ENCODE measurements around the gene IMMT.

Gene IMMT

DNA sequence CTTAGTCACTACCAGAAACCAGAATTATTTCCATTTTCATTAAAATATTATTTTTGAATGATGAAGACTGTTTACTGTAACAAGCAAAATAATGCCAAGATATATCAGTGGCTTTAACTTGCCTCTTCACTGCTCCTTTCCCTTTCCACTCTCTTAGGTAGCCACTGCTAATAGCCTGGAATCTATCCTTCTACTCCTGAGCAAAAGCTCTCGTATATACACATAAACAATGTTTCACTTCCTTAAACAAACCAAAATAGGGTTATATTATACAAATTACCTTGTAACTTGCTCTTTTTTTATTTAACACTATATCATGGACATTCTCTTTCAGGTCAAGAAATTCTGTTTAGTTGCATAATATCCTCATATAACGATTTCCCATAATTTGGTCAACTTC lies 20.8 kb downstream of the IMMT start:
- no peaks in the 10 kb centered on the region for H3K27me3 ChIP-seq (ENCODE audit: insufficient read depth, poor library complexity, severe bottlenecking)
- no peak for DNase-seq (ENCODE audit: low read depth in 1 of 2, low spot score in 1 of 2)
- TF ChIP-seq, protein P1, sequence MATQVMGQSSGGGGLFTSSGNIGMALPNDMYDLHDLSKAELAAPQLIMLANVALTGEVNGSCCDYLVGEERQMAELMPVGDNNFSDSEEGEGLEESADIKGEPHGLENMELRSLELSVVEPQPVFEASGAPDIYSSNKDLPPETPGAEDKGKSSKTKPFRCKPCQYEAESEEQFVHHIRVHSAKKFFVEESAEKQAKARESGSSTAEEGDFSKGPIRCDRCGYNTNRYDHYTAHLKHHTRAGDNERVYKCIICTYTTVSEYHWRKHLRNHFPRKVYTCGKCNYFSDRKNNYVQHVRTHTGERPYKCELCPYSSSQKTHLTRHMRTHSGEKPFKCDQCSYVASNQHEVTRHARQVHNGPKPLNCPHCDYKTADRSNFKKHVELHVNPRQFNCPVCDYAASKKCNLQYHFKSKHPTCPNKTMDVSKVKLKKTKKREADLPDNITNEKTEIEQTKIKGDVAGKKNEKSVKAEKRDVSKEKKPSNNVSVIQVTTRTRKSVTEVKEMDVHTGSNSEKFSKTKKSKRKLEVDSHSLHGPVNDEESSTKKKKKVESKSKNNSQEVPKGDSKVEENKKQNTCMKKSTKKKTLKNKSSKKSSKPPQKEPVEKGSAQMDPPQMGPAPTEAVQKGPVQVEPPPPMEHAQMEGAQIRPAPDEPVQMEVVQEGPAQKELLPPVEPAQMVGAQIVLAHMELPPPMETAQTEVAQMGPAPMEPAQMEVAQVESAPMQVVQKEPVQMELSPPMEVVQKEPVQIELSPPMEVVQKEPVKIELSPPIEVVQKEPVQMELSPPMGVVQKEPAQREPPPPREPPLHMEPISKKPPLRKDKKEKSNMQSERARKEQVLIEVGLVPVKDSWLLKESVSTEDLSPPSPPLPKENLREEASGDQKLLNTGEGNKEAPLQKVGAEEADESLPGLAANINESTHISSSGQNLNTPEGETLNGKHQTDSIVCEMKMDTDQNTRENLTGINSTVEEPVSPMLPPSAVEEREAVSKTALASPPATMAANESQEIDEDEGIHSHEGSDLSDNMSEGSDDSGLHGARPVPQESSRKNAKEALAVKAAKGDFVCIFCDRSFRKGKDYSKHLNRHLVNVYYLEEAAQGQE (IDR thresholded peaks at IDR 0.05; ENCODE audit: insufficient replicate concordance, low read depth): no peak
- TF ChIP-seq, protein P2, sequence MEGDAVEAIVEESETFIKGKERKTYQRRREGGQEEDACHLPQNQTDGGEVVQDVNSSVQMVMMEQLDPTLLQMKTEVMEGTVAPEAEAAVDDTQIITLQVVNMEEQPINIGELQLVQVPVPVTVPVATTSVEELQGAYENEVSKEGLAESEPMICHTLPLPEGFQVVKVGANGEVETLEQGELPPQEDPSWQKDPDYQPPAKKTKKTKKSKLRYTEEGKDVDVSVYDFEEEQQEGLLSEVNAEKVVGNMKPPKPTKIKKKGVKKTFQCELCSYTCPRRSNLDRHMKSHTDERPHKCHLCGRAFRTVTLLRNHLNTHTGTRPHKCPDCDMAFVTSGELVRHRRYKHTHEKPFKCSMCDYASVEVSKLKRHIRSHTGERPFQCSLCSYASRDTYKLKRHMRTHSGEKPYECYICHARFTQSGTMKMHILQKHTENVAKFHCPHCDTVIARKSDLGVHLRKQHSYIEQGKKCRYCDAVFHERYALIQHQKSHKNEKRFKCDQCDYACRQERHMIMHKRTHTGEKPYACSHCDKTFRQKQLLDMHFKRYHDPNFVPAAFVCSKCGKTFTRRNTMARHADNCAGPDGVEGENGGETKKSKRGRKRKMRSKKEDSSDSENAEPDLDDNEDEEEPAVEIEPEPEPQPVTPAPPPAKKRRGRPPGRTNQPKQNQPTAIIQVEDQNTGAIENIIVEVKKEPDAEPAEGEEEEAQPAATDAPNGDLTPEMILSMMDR (IDR thresholded peaks at IDR 0.05; ENCODE audit: insufficient read depth, low read length): no peak
- no peak for TF ChIP-seq SPI1 (IDR thresholded peaks at IDR 0.05; ENCODE audit: borderline replicate concordance, low read depth)
- no peak for TF ChIP-seq POLR2AphosphoS5 (IDR thresholded peaks at IDR 0.05; ENCODE audit: low read depth)
- no peak for TF ChIP-seq GABPA (IDR thresholded peaks at IDR 0.05; ENCODE audit: low read depth)
- peak overlapping the region; percentile 28 for H3K27ac ChIP-seq (replicated peaks)
- H3K4me3 ChIP-seq (replicated peaks; ENCODE audit: insufficient read depth, low read length): no peak overlapping the region

DNA sequence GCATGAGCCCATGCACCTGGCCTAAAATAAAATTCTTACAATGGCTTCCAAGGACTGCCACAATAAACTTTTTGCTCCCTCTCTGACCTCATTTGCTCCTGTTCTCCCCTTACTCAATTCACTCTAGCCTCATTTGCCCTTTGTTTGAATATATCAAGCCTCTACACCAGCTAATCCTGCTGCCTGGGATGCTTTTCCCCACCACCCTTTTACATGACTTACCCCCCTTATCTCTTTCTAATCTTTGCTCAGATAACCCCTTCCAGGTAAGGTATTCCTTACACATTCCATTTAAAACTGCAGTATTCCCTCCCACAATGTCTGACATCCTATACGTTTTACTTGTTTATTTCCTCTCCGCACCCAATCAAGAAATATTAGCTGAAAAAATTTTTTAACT lies 22.7 kb downstream of the IMMT start:
- TF ChIP-seq, protein P1 (IDR thresholded peaks at IDR 0.05; ENCODE audit: insufficient replicate concordance, low read depth): no peak
- TF ChIP-seq, protein P2 (IDR thresholded peaks at IDR 0.05; ENCODE audit: insufficient read depth, low read length): no peak
- no peak for TF ChIP-seq POLR2AphosphoS5 (IDR thresholded peaks at IDR 0.05; ENCODE audit: low read depth)
- no peak for TF ChIP-seq GABPA (IDR thresholded peaks at IDR 0.05; ENCODE audit: low read depth)
- no peak for TF ChIP-seq SPI1 (IDR thresholded peaks at IDR 0.05; ENCODE audit: borderline replicate concordance, low read depth)
- Histone ChIP-seq H3K4me3 (replicated peaks; ENCODE audit: insufficient read depth, low read length) (no peak overlapping the region), H3K27me3 (ENCODE audit: insufficient read depth, poor library complexity, severe bottlenecking) (no peaks in the 10 kb centered on the region), H3K27ac (replicated peaks) (no peak overlapping the region)
- DNase-seq (ENCODE audit: low read depth in 1 of 2, low spot score in 1 of 2): no peak

DNA sequence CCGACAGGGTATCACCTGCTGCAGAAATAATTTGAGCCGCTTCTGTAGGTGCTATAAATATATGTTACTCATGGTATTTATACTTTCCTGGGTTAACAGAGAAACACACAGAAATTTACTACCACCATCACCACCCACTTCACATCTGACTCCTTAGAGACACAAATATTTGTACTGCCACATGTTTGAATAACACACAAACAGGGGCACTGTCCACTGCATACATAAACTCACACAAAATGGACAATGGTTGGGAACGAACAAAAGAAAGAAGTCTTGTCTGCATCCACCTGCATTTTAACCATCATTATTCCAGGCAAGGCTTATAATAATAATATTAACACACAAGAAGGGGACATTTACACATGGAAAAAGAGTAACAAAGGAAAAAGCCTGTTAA lies 24.0 kb downstream of the IMMT start:
- no peak for DNase-seq (ENCODE audit: low read depth in 1 of 2, low spot score in 1 of 2)
- Histone ChIP-seq H3K4me3 (replicated peaks; ENCODE audit: insufficient read depth, low read length) (no peak overlapping the region), H3K27me3 (ENCODE audit: insufficient read depth, poor library complexity, severe bottlenecking) (no peaks in the 10 kb centered on the region), H3K27ac (replicated peaks) (no peak overlapping the region)
- TF ChIP-seq POLR2AphosphoS5 (IDR thresholded peaks at IDR 0.05; ENCODE audit: low read depth): no peak
- TF ChIP-seq SPI1 (IDR thresholded peaks at IDR 0.05; ENCODE audit: borderline replicate concordance, low read depth): no peak
- no peak for TF ChIP-seq GABPA (IDR thresholded peaks at IDR 0.05; ENCODE audit: low read depth)
- TF ChIP-seq, protein P1 (IDR thresholded peaks at IDR 0.05; ENCODE audit: insufficient replicate concordance, low read depth): no peak
- TF ChIP-seq, protein P2 (IDR thresholded peaks at IDR 0.05; ENCODE audit: insufficient read depth, low read length): no peak
